Measurements from ENCODE around the gene PTPN1.

The PTPN1 gene

DNA sequence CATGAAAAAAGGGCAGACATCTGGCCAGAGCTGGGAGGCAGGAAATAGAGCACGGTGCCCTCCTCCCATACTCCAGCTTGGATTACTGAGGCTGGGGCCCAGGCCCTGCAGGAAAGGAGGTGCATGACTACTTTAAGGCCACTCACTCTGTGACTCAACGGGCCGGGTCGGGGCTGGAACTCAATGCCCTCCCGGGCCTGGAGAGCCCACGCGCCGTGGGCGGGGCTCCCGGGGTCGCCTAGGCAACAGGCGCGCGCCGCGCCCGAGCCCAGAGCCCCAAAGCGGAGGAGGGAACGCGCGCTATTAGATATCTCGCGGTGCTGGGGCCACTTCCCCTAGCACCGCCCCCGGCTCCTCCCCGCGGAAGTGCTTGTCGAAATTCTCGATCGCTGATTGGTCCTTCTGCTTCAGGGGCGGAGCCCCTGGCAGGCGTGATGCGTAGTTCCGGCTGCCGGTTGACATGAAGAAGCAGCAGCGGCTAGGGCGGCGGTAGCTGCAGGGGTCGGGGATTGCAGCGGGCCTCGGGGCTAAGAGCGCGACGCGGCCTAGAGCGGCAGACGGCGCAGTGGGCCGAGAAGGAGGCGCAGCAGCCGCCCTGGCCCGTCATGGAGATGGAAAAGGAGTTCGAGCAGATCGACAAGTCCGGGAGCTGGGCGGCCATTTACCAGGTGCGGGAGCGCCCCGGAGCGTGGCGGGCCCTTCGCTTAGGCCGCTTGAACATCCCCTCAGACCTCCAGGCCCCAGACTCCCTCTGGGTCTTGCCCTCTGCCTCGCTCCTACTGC, at the start of gene PTPN1:
Gene PTPN1 (plus strand): TSS at position 461 of the 783 bp plus-strand sequence. CDS start 145 bp downstream, at position 606.
- Histone ChIP-seq H3K9me3 (ENCODE audit: control insufficient read depth, insufficient read depth, low read depth, low read length) (no peaks in the 10 kb centered on the region), H3K9ac (ENCODE audit: low read length) (peak within 1 kb of the TSS; percentile 96), H3K36me3 (ENCODE audit: control insufficient read depth, insufficient read depth, low read length) (no peaks in the 10 kb centered on the region), H3K27me3 (ENCODE audit: control insufficient read depth, insufficient read depth, low read length) (no peaks in the 10 kb centered on the region), H3K4me3 (ENCODE audit: low read depth, low read length) (peak within 1 kb of the TSS; percentile 95), H3K4me1 (ENCODE audit: control insufficient read depth, insufficient read depth, low read length) (peaks cover 21% of the 10 kb centered on the region; the same call in 1 of the 2 replicates), H3K27ac (ENCODE audit: low read depth, low read length) (peak within 1 kb of the TSS; percentile 74)

DNA sequence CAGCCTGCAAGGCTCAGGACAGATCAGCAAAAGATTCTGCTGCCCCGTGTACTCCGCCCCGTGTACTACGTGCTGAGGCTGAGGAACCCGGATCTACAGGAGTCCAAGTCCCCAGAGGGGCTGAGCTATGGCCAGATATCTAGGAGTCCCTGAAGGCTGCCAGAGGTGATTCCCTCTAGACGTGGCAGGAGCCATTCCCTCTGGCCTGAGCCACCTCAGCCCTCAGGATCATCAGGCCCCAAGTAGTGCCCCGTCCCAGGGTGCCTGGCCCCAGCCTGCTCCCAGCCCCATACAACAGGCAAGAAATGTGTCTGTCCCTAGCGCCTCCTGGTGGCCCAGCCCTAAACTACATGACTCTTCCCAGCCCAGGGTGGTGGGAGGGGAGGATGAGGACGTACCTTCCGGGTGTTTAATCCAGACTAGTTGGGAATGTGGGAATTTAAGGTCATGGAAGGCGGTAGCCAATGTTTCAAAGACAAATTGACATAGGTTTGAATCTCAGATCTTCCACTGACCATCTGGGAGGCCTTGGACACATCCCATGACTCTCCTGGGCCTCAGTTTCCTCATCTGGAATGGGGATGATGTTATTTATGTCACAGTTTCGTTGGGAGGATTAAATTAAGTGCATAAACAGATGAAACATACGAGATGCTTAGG, 49.4 kb upstream of the PTPN1 start:
- Histone ChIP-seq H3K4me1 (ENCODE audit: control insufficient read depth, insufficient read depth, low read length) (peaks cover 9% of the 10 kb centered on the region; the same call in 1 of the 2 replicates), H3K9me3 (ENCODE audit: control insufficient read depth, insufficient read depth, low read depth, low read length) (no peaks in the 10 kb centered on the region), H3K27me3 (ENCODE audit: control insufficient read depth, insufficient read depth, low read length) (no peaks in the 10 kb centered on the region), H3K27ac (ENCODE audit: low read depth, low read length) (no peak overlapping the region), H3K36me3 (ENCODE audit: control insufficient read depth, insufficient read depth, low read length) (no peaks in the 10 kb centered on the region), H3K4me3 (ENCODE audit: low read depth, low read length) (no peak overlapping the region), H3K9ac (ENCODE audit: low read length) (no peak overlapping the region)

DNA sequence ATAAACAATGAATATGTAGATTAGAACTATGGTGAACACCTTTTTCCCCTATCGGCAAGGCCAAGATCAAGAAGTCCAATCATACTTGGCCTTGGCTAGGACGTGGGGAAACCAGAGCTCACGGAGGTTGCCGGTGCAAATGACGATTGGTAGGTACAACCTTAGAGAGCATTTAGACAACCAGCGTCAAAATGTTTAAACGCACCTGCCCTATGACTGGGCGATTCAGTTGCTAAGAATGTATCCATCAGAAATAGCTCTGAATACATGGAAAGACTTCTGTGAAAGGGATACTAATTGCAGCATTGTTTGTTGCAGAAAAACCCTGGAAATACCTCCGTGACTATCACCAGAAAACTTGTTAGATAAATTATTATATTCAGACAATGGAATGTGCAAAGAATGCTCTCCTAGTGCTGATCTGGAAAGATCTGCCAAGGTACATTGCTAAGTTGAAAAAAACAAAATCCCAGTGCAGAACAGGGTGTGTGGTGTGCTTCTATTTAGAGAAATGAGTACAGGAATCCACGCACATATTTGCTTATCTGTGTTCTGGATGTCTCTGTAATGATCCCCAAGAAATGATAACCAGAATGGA, 48.0 kb upstream of the PTPN1 start:
- Histone ChIP-seq H3K9ac (ENCODE audit: low read length) (no peak overlapping the region), H3K27ac (ENCODE audit: low read depth, low read length) (no peak overlapping the region), H3K27me3 (ENCODE audit: control insufficient read depth, insufficient read depth, low read length) (no peaks in the 10 kb centered on the region), H3K9me3 (ENCODE audit: control insufficient read depth, insufficient read depth, low read depth, low read length) (no peaks in the 10 kb centered on the region), H3K4me1 (ENCODE audit: control insufficient read depth, insufficient read depth, low read length) (peaks cover 6% of the 10 kb centered on the region; the same call in 1 of the 2 replicates), H3K4me3 (ENCODE audit: low read depth, low read length) (no peak overlapping the region), H3K36me3 (ENCODE audit: control insufficient read depth, insufficient read depth, low read length) (no peaks in the 10 kb centered on the region)

DNA sequence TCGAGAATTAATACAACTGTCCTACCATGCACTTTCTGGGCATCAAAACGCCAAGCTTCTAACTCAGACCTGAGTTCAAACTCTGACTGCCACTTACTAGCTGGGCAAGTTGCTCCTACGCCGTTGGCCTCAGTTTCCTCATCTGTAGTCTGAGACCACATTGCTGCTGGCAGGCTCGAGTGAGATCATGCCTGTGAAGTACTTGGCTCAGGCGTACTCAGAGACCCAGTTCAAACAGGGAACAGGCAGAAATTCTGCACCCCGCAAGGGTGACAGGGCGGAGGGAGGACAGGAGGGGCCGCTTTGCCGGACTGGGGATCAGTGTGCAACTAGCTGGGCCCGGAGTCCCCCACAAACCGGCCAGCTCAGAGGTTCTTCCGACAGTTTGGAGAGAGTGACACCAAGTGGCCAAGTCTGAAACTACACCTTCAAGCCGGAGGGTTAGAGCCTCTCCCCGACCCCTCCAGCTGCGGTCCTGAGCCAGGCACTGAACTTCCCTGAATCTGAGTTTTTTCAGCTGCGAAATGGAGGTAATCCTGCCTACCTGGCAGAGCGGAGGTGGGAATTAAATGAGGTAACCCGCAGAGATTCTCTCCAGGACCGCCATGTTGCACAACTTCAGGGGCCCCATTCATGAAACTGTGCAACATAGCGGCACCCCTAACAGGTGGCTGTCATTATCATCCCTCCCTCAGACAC, 46.0 kb upstream of the PTPN1 start:
- no peaks in the 10 kb centered on the region for H3K36me3 ChIP-seq (ENCODE audit: control insufficient read depth, insufficient read depth, low read length)
- H3K9me3 ChIP-seq (ENCODE audit: control insufficient read depth, insufficient read depth, low read depth, low read length), result no peaks in the 10 kb centered on the region
- peaks cover 4% of the 10 kb centered on the region; the same call in 1 of the 2 replicates for H3K4me1 ChIP-seq (ENCODE audit: control insufficient read depth, insufficient read depth, low read length)
- no peak overlapping the region for H3K27ac ChIP-seq (ENCODE audit: low read depth, low read length)
- H3K4me3 ChIP-seq (ENCODE audit: low read depth, low read length), result no peak overlapping the region
- H3K9ac ChIP-seq (ENCODE audit: low read length), result no peak overlapping the region
- H3K27me3 ChIP-seq (ENCODE audit: control insufficient read depth, insufficient read depth, low read length), result no peaks in the 10 kb centered on the region

DNA sequence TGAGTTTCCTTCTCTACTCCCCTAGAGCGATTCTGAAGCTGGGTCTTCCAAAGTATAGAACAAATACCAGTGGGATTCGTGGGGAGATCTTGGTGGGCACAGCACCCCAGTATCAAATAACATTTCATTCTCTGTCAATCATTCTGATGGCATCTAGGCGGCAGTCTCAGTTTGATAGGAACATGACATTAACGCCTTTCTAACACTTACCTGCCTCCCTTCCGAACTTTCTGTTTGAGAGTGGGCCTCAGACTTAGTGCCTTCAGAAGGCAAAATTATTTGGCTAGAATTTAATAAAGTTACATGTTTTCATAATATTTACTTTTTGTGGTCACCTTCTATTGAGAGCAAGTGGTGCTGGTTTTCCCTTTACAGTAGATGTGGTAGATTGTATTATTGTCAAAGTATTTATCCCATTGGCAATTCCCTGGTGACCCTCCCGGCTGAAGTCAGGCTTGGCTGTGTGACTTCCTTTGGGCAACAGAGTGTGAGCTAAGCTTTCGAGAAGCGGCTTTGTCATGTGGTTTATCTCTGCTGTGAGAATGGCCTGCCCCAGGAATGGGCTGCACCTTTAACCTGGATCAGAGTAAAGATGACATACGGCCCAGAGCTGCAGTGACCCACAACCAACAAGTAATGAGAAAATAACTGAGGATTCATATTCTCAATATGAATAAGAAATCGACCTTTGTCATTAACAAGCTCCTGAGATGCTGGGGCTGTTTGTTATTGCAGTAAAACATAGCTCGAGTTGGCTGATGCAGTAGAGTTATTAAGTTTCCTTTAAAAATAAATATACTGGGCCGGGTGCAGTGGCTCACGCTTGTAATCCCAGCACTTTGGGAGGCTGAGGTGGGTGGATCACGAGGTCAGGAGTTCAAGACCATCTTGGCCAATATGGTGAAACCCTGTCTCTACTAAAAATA, 45.2 kb upstream of the PTPN1 start:
- Histone ChIP-seq H3K4me3 (ENCODE audit: low read depth, low read length) (no peak overlapping the region), H3K4me1 (ENCODE audit: control insufficient read depth, insufficient read depth, low read length) (peaks cover 4% of the 10 kb centered on the region; the same call in 1 of the 2 replicates), H3K9me3 (ENCODE audit: control insufficient read depth, insufficient read depth, low read depth, low read length) (no peaks in the 10 kb centered on the region), H3K27me3 (ENCODE audit: control insufficient read depth, insufficient read depth, low read length) (no peaks in the 10 kb centered on the region), H3K27ac (ENCODE audit: low read depth, low read length) (no peak overlapping the region), H3K36me3 (ENCODE audit: control insufficient read depth, insufficient read depth, low read length) (no peaks in the 10 kb centered on the region), H3K9ac (ENCODE audit: low read length) (no peak overlapping the region)

DNA sequence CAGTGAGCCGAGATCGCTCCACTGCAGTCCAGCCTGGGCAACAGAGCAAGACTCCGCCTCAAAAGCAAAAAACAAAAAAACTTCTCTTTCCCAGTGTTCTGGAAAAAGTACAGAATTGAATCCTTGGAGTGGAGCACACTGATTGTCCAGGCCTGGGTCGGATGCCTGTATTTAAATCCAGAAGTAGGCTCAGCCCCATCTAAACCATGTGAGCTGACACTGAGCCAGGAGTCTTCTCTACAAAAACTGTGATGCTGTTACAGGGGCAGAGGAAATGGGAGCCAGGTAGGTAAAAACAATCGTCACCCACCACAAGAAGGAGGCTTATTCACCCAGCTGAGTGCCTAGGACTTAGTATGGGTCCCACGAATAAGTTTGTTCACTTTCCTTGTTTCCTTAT, 43.0 kb upstream of the PTPN1 start:
- Histone ChIP-seq H3K4me3 (ENCODE audit: low read depth, low read length) (no peak overlapping the region), H3K27ac (ENCODE audit: low read depth, low read length) (no peak overlapping the region), H3K4me1 (ENCODE audit: control insufficient read depth, insufficient read depth, low read length) (no peaks in the 10 kb centered on the region), H3K36me3 (ENCODE audit: control insufficient read depth, insufficient read depth, low read length) (no peaks in the 10 kb centered on the region), H3K27me3 (ENCODE audit: control insufficient read depth, insufficient read depth, low read length) (no peaks in the 10 kb centered on the region), H3K9me3 (ENCODE audit: control insufficient read depth, insufficient read depth, low read depth, low read length) (no peaks in the 10 kb centered on the region), H3K9ac (ENCODE audit: low read length) (no peak overlapping the region)

DNA sequence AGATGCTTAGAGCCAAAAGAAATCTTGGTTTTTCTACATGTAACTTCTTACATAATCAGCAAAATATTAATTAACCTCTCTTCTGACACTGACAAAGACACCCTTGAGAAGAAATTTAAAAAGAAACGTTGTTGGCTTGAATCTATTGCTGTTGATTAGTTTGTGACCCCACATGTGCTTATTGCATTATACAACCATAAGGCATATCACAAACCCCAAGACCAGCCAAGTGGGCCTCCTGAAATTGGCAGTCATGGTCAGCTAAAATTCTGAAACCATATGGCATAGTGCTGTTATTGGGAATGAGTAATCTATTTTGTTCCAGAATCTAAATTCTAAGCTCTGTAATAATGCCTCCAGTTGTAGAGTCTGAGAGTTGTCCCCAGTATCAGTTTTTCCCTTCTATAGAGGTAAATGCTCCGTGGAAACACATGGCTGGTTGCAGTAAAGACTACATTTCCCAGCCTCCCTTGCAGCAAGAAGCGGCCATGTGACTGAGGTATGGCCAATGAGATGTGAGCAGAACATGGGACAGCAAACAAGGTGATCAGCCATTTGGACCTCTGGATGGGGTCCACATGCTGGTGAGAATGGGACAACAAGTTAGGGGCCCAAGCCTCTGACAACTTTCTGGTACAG, 42.3 kb upstream of the PTPN1 start:
- Histone ChIP-seq H3K36me3 (ENCODE audit: control insufficient read depth, insufficient read depth, low read length) (no peaks in the 10 kb centered on the region), H3K27me3 (ENCODE audit: control insufficient read depth, insufficient read depth, low read length) (no peaks in the 10 kb centered on the region), H3K4me3 (ENCODE audit: low read depth, low read length) (no peak overlapping the region), H3K4me1 (ENCODE audit: control insufficient read depth, insufficient read depth, low read length) (no peaks in the 10 kb centered on the region), H3K9me3 (ENCODE audit: control insufficient read depth, insufficient read depth, low read depth, low read length) (no peaks in the 10 kb centered on the region), H3K9ac (ENCODE audit: low read length) (no peak overlapping the region), H3K27ac (ENCODE audit: low read depth, low read length) (no peak overlapping the region)

DNA sequence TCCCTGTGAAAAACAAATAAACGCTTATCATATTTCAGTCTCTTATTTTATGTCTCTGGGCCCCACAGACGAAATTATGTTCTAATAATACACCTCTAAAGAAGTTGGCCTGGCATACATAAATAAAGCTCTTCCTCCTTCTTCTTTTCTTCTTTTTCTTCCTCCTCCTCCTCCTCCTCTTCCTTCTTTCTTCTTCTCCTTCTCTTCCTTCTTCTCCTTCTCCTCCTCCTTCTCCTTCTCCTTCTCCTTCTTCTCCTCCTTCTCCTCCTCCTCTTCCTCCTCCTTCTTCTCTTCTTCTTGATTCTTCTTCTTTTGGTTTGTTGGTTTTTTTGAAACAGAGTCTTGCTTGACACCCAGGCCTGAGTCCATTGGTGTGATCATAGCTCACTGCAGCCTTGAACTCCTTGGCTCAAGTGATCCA, 41.8 kb upstream of the PTPN1 start:
- Histone ChIP-seq H3K4me1 (ENCODE audit: control insufficient read depth, insufficient read depth, low read length) (no peaks in the 10 kb centered on the region), H3K4me3 (ENCODE audit: low read depth, low read length) (no peak overlapping the region), H3K9ac (ENCODE audit: low read length) (no peak overlapping the region), H3K36me3 (ENCODE audit: control insufficient read depth, insufficient read depth, low read length) (no peaks in the 10 kb centered on the region), H3K9me3 (ENCODE audit: control insufficient read depth, insufficient read depth, low read depth, low read length) (no peaks in the 10 kb centered on the region), H3K27ac (ENCODE audit: low read depth, low read length) (no peak overlapping the region), H3K27me3 (ENCODE audit: control insufficient read depth, insufficient read depth, low read length) (no peaks in the 10 kb centered on the region)

- no peak overlapping the region for H3K9ac ChIP-seq (ENCODE audit: low read length)
- no peaks in the 10 kb centered on the region for H3K27me3 ChIP-seq (ENCODE audit: control insufficient read depth, insufficient read depth, low read length)
- H3K36me3 ChIP-seq (ENCODE audit: control insufficient read depth, insufficient read depth, low read length), result no peaks in the 10 kb centered on the region
- H3K27ac ChIP-seq (ENCODE audit: low read depth, low read length), result no peak overlapping the region
- no peak overlapping the region for H3K4me3 ChIP-seq (ENCODE audit: low read depth, low read length)
- H3K4me1 ChIP-seq (ENCODE audit: control insufficient read depth, insufficient read depth, low read length), result no peaks in the 10 kb centered on the region
- no peaks in the 10 kb centered on the region for H3K9me3 ChIP-seq (ENCODE audit: control insufficient read depth, insufficient read depth, low read depth, low read length)
Observed at GRCh38 chr20:50469176-50469723, 40.9 kb upstream of the PTPN1 start.

All from HUES6 (cell line).